Measurements from ENCODE around the gene CD47.

The CD47 gene

GRCh38 chr3:108013141-108014055 is 77.4 kb downstream of the CD47 start:
- DNase-seq (ENCODE audit: low read depth): no peak

- DNase-seq (ENCODE audit: low read depth): no peak
Observed at GRCh38 chr3:108012304-108012703, 78.5 kb downstream of the CD47 start.

- DNase-seq (ENCODE audit: low read depth): no peak
Observed at GRCh38 chr3:108011616-108012015, 79.2 kb downstream of the CD47 start.

- DNase-seq (ENCODE audit: low read depth): no peak
Observed at GRCh38 chr3:108008931-108009639, 81.7 kb downstream of the CD47 start.

- DNase-seq (ENCODE audit: low read depth): no peak
Observed at GRCh38 chr3:108008106-108008505, 82.7 kb downstream of the CD47 start.

- no peak for DNase-seq (ENCODE audit: low read depth)
Observed at GRCh38 chr3:108006881-108007331, 83.9 kb downstream of the CD47 start.

GRCh38 chr3:108006077-108006771 is 84.6 kb downstream of the CD47 start:
- no peak for DNase-seq (ENCODE audit: low read depth)

GRCh38 chr3:108004647-108005046 is 86.2 kb downstream of the CD47 start:
- DNase-seq (ENCODE audit: low read depth): no peak

- no peak for DNase-seq (ENCODE audit: low read depth)
Observed at GRCh38 chr3:108001457-108001856, 89.4 kb downstream of the CD47 start.

- no peak for DNase-seq (ENCODE audit: low read depth)
Observed at GRCh38 chr3:107999215-107999775, 91.5 kb downstream of the CD47 start.

- no peak for DNase-seq (ENCODE audit: low read depth)
Observed at GRCh38 chr3:107997671-107998070, 93.2 kb downstream of the CD47 start.

GRCh38 chr3:107995823-107996222 is 95.0 kb downstream of the CD47 start:
- DNase-seq (ENCODE audit: low read depth): no peak

- no peak for DNase-seq (ENCODE audit: low read depth)
Observed at GRCh38 chr3:107994956-107995715, 95.7 kb downstream of the CD47 start.

- no peak for DNase-seq (ENCODE audit: low read depth)
Observed at GRCh38 chr3:107994181-107994580, 96.7 kb downstream of the CD47 start.

- DNase-seq (ENCODE audit: low read depth): no peak
Observed at GRCh38 chr3:107993771-107994170, 97.1 kb downstream of the CD47 start.
